Common myeloid progenitor, CD34-positive (primary cell): Measurements from ENCODE around the gene SRP19.

Source experiments
- CTCF ChIA-PET: fragments of 350-600 bp; sonication (Branson Sonifier 250); formaldehyde crosslinking; loops from one replicate; lab custom pipeline; 2021; ENCODE audit warnings: antibody characterized with exemption; lab: Charles Lee
- POLR2A ChIA-PET: fragments of 350-600 bp; sonication (Branson Sonifier 250); formaldehyde crosslinking; loops from one replicate; lab custom pipeline; 2021; ENCODE audit warnings: antibody characterized with exemption; lab: Charles Lee
- DNase-seq, 3 donors: peaks; one replicate each; pipeline versions ENCODE4 v3.0.0 to v3.0.0-alpha.2; 2013
- H3K27ac ChIP-seq, 2 experiments: 1 replicate in 1 of 2; 2 replicates in 1 of 2; pipeline ENCODE4 v1.7.0; 2013; ENCODE audit warnings: inconsistent platforms in 2 of 2, low read length in 2 of 2, mild to moderate bottlenecking in 2 of 2, low read depth in 1 of 2, moderate library complexity in 1 of 2; ENCODE audit not compliant: severe bottlenecking in 2 of 2, insufficient read depth in 1 of 2, poor library complexity in 1 of 2
- H3K27me3 ChIP-seq, 5 experiments: replicated peaks in 2 of 5; 1 replicate in 3 of 5; 2 replicates in 2 of 5; pipeline versions ENCODE4 v1.6.1 to v1.7.0; 2013; ENCODE audit warnings: low read length in 4 of 5, mild to moderate bottlenecking in 2 of 5, moderate library complexity in 2 of 5, inconsistent platforms in 1 of 5; ENCODE audit not compliant: insufficient read depth in 5 of 5, control insufficient read depth in 4 of 5
- H3K36me3 ChIP-seq, 4 experiments: 1 replicate in 2 of 4; 2 replicates in 2 of 4; pipeline versions ENCODE4 v1.6.1 to v1.7.0; 2013; ENCODE audit warnings: low read length in 3 of 4, control low read depth in 1 of 4, mild to moderate bottlenecking in 1 of 4; ENCODE audit not compliant: control insufficient read depth in 4 of 4, insufficient read depth in 4 of 4
- H3K4me1 ChIP-seq, 4 experiments: 1 replicate in 3 of 4; 2 replicates in 1 of 4; pipeline versions ENCODE4 v1.6.1 to v1.7.1; 2013; ENCODE audit warnings: low read length in 3 of 4, mild to moderate bottlenecking in 3 of 4, control low read depth in 1 of 4, inconsistent platforms in 1 of 4, moderate library complexity in 1 of 4; ENCODE audit not compliant: control insufficient read depth in 4 of 4, insufficient read depth in 4 of 4; ENCODE audit errors: control extremely low read depth in 1 of 4
- H3K4me3 ChIP-seq, 7 experiments: 1 replicate in 4 of 7; 2 replicates in 3 of 7; pipeline versions ENCODE4 v1.5.1 to v1.7.0; 2013; ENCODE audit warnings: mild to moderate bottlenecking in 7 of 7, low read length in 6 of 7, moderate library complexity in 6 of 7, inconsistent platforms in 2 of 7, low read depth in 2 of 7, control low read depth in 1 of 7; ENCODE audit not compliant: insufficient read depth in 4 of 7, control insufficient read depth in 1 of 7; ENCODE audit errors: extremely low read depth in 1 of 7
- H3K9me3 ChIP-seq, 5 experiments: 1 replicate in 4 of 5; 2 replicates in 1 of 5; pipeline versions ENCODE4 v1.6.1 to v1.7.1; 2013; ENCODE audit warnings: low read length in 4 of 5, mild to moderate bottlenecking in 2 of 5, inconsistent platforms in 1 of 5, low read depth in 1 of 5, moderate library complexity in 1 of 5; ENCODE audit not compliant: control insufficient read depth in 4 of 5, insufficient read depth in 2 of 5; ENCODE audit errors: control extremely low read depth in 1 of 5
- WGBS: methylation state at CpG from one replicate; pipeline ENCODE4 v1.1.5; 2013; ENCODE audit not compliant: insufficient coverage; 5-methylcytosine and 5-hydroxymethylcytosine counted together

SRP19 gene

GRCh38 chr5:112866739-112867138, 5.7 kb downstream of the SRP19 start:
- POLR2A ChIA-PET: no interaction called here
- H3K4me3 ChIP-seq: no peak overlapping the region
- CTCF ChIA-PET: interaction anchor here (1.0 to 1.7 kb wide), 2 partner anchors 12 to 18 kb away, joined by 3 to 8 read pairs; no protein-coding TSS in a partner anchor

GRCh38 chr5:112867411-112867810, 6.3 kb downstream of the SRP19 start:
- no peaks in the 10 kb centered on the region for H3K27me3 ChIP-seq
- peaks cover 0 to 15% (median under 1%) of the 10 kb centered on the region in 4 experiments for H3K4me1 ChIP-seq
- no peak overlapping the region for H3K27ac ChIP-seq
- 100% methylated on average over 1 of the region's 5 CpGs for WGBS
- H3K36me3 ChIP-seq: peaks cover 8 to 54% (median 41%) of the 10 kb centered on the region in 4 experiments
- DNase-seq: no peak
- no peaks in the 10 kb centered on the region for H3K9me3 ChIP-seq
- POLR2A ChIA-PET: no interaction called here
- CTCF ChIA-PET: interaction anchor here (1.7 kb wide), 1 partner anchor 11 kb away, joined by 3 read pairs; no protein-coding TSS in a partner anchor
- H3K4me3 ChIP-seq: no peak overlapping the region

More at GRCh38 chr5:112866739-112867138, 5.7 kb downstream of the SRP19 start:
- no peaks in the 10 kb centered on the region for H3K27me3 ChIP-seq
- peak in 2 of 3 donors; percentile 5 to 22 for DNase-seq
- H3K36me3 ChIP-seq: peaks cover 8 to 54% (median 41%) of the 10 kb centered on the region in 4 experiments
- WGBS: 100% methylated on average over 2 of the region's 2 CpGs
- H3K9me3 ChIP-seq: no peaks in the 10 kb centered on the region
- H3K4me1 ChIP-seq: peaks cover 0 to 22% (median 7%) of the 10 kb centered on the region in 4 experiments
- no peak overlapping the region for H3K27ac ChIP-seq

- H3K36me3 ChIP-seq: peaks cover 8 to 46% (median 30%) of the 10 kb centered on the region in 4 experiments
- POLR2A ChIA-PET: no interaction called here
- 96% methylated on average over 3 of the region's 3 CpGs for WGBS
Observed at GRCh38 chr5:112869948-112870347, 8.9 kb downstream of the SRP19 start.

GRCh38 chr5:112870966-112871365, 9.9 kb downstream of the SRP19 start:
- no peak for DNase-seq
- Histone ChIP-seq H3K4me1 (peaks cover 0 to 3% (median 1%) of the 10 kb centered on the region in 4 experiments), H3K4me3 (no peak overlapping the region), H3K27me3 (no peaks in the 10 kb centered on the region), H3K27ac (no peak overlapping the region), H3K9me3 (no peaks in the 10 kb centered on the region), H3K36me3 (peaks cover 6 to 44% (median 28%) of the 10 kb centered on the region in 4 experiments)
- ChIA-PET CTCF (no interaction called here), POLR2A (no interaction called here)
- 100% methylated on average over 1 of the region's 3 CpGs for WGBS

More at GRCh38 chr5:112869948-112870347, 8.9 kb downstream of the SRP19 start:
- H3K27ac ChIP-seq: no peak overlapping the region
- no peak overlapping the region for H3K4me3 ChIP-seq
- DNase-seq: no peak
- CTCF ChIA-PET: no interaction called here
- H3K4me1 ChIP-seq: peaks cover 0 to 3% (median 1%) of the 10 kb centered on the region in 4 experiments
- H3K9me3 ChIP-seq: no peaks in the 10 kb centered on the region
- no peaks in the 10 kb centered on the region for H3K27me3 ChIP-seq

- Histone ChIP-seq H3K9me3 (no peaks in the 10 kb centered on the region), H3K4me1 (peaks cover 0 to 8% (median 2%) of the 10 kb centered on the region in 4 experiments), H3K27me3 (no peaks in the 10 kb centered on the region), H3K27ac (no peak overlapping the region), H3K4me3 (no peak overlapping the region), H3K36me3 (peaks cover 0 to 42% (median 12%) of the 10 kb centered on the region in 4 experiments)
- ChIA-PET POLR2A (no interaction called here), CTCF (no interaction called here)
- 100% methylated on average over 2 of the region's 2 CpGs for WGBS
- no peak for DNase-seq
Observed at GRCh38 chr5:112876362-112876761, 15.3 kb downstream of the SRP19 start.

- WGBS: 67% methylated on average over 3 of the region's 4 CpGs
- Histone ChIP-seq H3K4me3 (no peak overlapping the region), H3K27ac (no peak overlapping the region), H3K4me1 (peaks cover 0 to 8% (median 2%) of the 10 kb centered on the region in 4 experiments), H3K9me3 (no peaks in the 10 kb centered on the region), H3K27me3 (no peaks in the 10 kb centered on the region), H3K36me3 (peaks cover 0 to 54% (median 15%) of the 10 kb centered on the region in 4 experiments)
- ChIA-PET POLR2A (no interaction called here), CTCF (interaction anchor here (1.5 kb wide), 1 partner anchor 11 kb away, joined by 3 read pairs; no protein-coding TSS in a partner anchor)
- no peak for DNase-seq
Observed at GRCh38 chr5:112878101-112878500, 17.0 kb downstream of the SRP19 start.

GRCh38 chr5:112878760-112879159, 17.7 kb downstream of the SRP19 start:
- 75% methylated on average over 2 of the region's 4 CpGs for WGBS
- Histone ChIP-seq H3K4me3 (no peak overlapping the region), H3K27me3 (no peaks in the 10 kb centered on the region), H3K36me3 (peaks cover 0 to 59% (median 15%) of the 10 kb centered on the region in 4 experiments), H3K27ac (no peak overlapping the region), H3K4me1 (peaks cover 0 to 8% (median 1%) of the 10 kb centered on the region in 4 experiments), H3K9me3 (no peaks in the 10 kb centered on the region)
- DNase-seq: peak in 2 of 3 donors; percentile 19 to 28
- POLR2A ChIA-PET: no interaction called here
- CTCF ChIA-PET: interaction anchor here (1.5 kb wide), 1 partner anchor 12 kb away, joined by 3 read pairs; no protein-coding TSS in a partner anchor
